ENCODE results near the gene INAFM2.

DNA sequence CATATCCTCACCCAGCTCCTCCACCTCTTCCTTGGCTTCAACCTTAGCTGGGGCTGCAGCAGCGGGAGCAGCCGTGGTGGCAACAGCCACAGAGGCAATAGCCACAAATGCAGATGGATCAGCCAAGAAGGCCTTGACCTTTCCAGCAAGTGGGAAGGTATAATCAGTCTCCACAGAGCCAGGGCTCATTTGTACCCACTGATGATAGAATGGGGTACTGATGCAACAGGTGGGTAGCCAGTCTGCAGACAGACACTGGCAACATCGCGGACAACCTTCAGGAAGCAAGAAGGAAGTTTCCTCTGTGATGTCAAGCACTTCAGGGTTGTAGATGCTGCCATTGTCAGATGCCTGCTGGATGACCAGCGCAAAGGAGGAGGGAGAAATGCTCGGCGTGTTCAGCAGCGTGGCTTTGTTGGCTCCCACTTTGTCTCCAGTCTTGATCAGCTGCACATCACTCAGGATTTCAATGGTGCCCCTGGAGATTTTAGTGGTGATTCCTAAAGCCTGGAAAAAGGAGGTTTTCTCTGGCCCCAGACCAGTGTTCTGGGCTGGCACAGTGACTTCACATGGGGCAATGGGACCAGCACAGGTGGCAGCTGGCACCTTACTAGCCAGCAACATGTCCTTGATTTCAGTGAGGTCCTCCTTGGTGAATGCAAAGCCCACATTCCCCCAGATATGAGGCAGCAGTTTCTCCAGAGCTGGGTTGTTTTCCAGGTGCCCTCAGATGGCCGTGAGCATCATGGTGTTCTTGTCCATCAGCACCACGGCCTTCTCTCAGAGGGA lies 10.9 kb upstream of the INAFM2 start:
- no peak for TF ChIP-seq POLR2AphosphoS5 (IDR thresholded peaks at IDR 0.05; ENCODE audit: low read depth, low read length)
- TF ChIP-seq CTCF (IDR thresholded peaks at IDR 0.05 in 2 of 3, conservative IDR thresholded peaks at IDR 0.05 in 1 of 3; ENCODE audit: borderline replicate concordance in 1 of 3, insufficient read depth in 1 of 3, low read depth in 2 of 3, low read length in 2 of 3), result no peak
- no peak for TF ChIP-seq ZNF274 (IDR thresholded peaks at IDR 0.05; ENCODE audit: low read depth, low read length)
- TF ChIP-seq ZBTB33 (IDR thresholded peaks at IDR 0.05; ENCODE audit: extremely low read depth, insufficient replicate concordance, low read length), result no peak
- TF ChIP-seq POLR2A (IDR thresholded peaks at IDR 0.05; ENCODE audit: borderline replicate concordance, extremely low read depth, insufficient read depth, insufficient read length), result no peak
- no peak for TF ChIP-seq EZH2phosphoT487 (IDR thresholded peaks at IDR 0.05; ENCODE audit: borderline replicate concordance)
- no peak for TF ChIP-seq SP1 (IDR thresholded peaks at IDR 0.05; ENCODE audit: low read depth)
- TF ChIP-seq REST (IDR thresholded peaks at IDR 0.05; ENCODE audit: low read depth), result no peak
- TF ChIP-seq, protein P1, sequence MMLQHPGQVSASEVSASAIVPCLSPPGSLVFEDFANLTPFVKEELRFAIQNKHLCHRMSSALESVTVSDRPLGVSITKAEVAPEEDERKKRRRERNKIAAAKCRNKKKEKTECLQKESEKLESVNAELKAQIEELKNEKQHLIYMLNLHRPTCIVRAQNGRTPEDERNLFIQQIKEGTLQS (IDR thresholded peaks at IDR 0.05), result no peak
- TF ChIP-seq, protein P2, sequence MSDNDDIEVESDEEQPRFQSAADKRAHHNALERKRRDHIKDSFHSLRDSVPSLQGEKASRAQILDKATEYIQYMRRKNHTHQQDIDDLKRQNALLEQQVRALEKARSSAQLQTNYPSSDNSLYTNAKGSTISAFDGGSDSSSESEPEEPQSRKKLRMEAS (IDR thresholded peaks at IDR 0.05), result no peak
- no peak for TF ChIP-seq FOSL1 (IDR thresholded peaks at IDR 0.05; ENCODE audit: low read depth)

All from HCT116 (cell line).